HEK293T (cell line): ENCODE results near the gene TIMP1.

Source experiments
- FOXK2 ChIP-seq: fragments of 450-650 bp; IDR thresholded peaks from 2 replicates; pipeline ENCODE4 v1.6.1; 2016; ENCODE audit warnings: mild to moderate bottlenecking
- LEF1 ChIP-seq: fragments of 450-650 bp; IDR thresholded peaks from 2 replicates; pipeline ENCODE4 v1.6.1; 2017; ENCODE audit warnings: mild to moderate bottlenecking, borderline replicate concordance
- SUZ12 ChIP-seq: fragments of 450-650 bp; IDR thresholded peaks from 2 replicates; pipeline ENCODE4 v1.6.1; 2016; ENCODE audit warnings: mild to moderate bottlenecking
- TARDBP ChIP-seq: fragments of 450-650 bp; IDR thresholded peaks from 2 replicates; pipeline ENCODE4 v1.6.1; 2016

DNA sequence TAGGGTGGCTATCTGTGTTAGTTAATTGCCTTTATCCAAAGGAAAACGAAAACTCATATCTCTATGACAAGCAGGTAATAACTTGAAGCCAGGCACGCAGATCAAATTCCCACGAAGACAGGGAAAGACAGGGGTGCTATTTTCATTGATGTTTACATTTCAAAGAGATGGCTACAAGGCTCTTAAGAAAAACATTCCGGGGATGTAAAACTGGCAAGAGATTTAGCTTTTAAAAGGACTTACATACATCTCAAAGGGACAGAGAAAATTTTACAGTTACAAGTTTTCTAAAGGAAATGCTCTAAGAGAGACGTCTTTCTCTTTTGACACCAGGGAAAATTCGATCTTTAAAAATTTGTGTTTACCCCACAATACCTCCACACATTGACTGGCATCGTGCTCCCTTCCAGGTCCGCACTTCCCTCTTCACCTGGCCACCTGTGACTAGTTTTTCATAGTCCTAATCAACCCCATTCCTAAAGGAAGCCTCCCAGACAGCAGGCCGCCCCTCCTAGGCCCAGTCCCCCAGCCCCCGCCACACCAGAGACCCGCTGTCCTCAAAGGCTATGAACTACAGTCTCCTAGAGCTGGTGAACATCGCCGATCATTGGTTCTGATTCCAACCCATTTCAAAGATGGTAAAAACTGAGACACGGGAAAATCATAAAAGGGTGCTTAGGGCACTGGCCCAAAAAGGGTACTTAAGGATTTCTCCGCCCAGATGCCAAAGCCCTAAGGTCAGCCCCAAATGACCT is 21.9 kb upstream of the TIMP1 start:
- TF ChIP-seq TARDBP (no peak), FOXK2 (no peak), LEF1 (no peak), SUZ12 (no peak)
